ENCODE results near the gene CHST11. TPM values are rescaled to one million over a fixed set of nuclear protein-coding genes. Genes with fewer than 3 reads are reported as not detected.

Gene CHST11
- total and polyA plus RNA-seq, 2 of the 4 experiments (the other 2 are of a cell fraction), result 1.4 to 2.7 TPM

- Histone ChIP-seq H3K27ac (ENCODE audit: insufficient read depth, low read length) (no peak overlapping the region), H2BK5ac (ENCODE audit: low read depth, low read length, poor library complexity, severe bottlenecking) (no peak overlapping the region)
- POLR2A ChIA-PET (ENCODE audit: unreplicated experiment), result no interaction called here
These were observed 109.0 kb downstream of the CHST11 start for GRCh38 chr12:104565606-104566243.

More at GRCh38 chr12:104565606-104566243, 109.0 kb downstream of the CHST11 start:
- Histone ChIP-seq H3K18ac (ENCODE audit: low read depth, low read length) (no peak overlapping the region), H2AFZ (replicated peaks; ENCODE audit: low read length, poor library complexity) (no peak overlapping the region), H3K9me1 (ENCODE audit: insufficient read depth, low read length) (peaks cover 2% of the 10 kb centered on the region; the same call in 1 of the 2 replicates), H3K79me1 (ENCODE audit: low read depth in 1 of 2, low read length in 2 of 2) (no peaks in the 10 kb centered on the region), H3K4ac (ENCODE audit: low read depth, low read length) (no peak overlapping the region), H2BK20ac (ENCODE audit: low read depth, low read length) (no peak overlapping the region), H3K4me3 (ENCODE audit: insufficient read depth, low read depth, low read length) (no peak overlapping the region), H2BK120ac (ENCODE audit: low read depth, low read length) (no peak overlapping the region), H3K9ac (ENCODE audit: low read depth, low read length) (no peak overlapping the region), H3K9me3 (ENCODE audit: control insufficient read depth, insufficient read depth, low read length) (peaks cover 8% of the 10 kb centered on the region), H4K5ac (ENCODE audit: low read depth, low read length) (no peak overlapping the region), H3K4me1 (ENCODE audit: control insufficient read depth, insufficient read depth, low read length) (no peaks in the 10 kb centered on the region), H3K36me3 (ENCODE audit: control insufficient read depth, insufficient read depth, low read length) (no peaks in the 10 kb centered on the region), H2AK9ac (replicated peaks; ENCODE audit: low read depth, low read length, poor library complexity) (no peak overlapping the region), H3K27me3 (ENCODE audit: control insufficient read depth, insufficient read depth, low read length) (peaks cover 10% of the 10 kb centered on the region), H4K91ac (ENCODE audit: insufficient read depth, low read depth, low read length) (no peak overlapping the region), H2AK5ac (ENCODE audit: low read depth, low read length) (no peak overlapping the region), H2BK15ac (ENCODE audit: low read depth, low read length) (no peak overlapping the region), H3K4me2 (ENCODE audit: low read depth, low read length) (no peak overlapping the region), H3K14ac (replicated peaks; ENCODE audit: low read depth, low read length) (no peak overlapping the region), H4K8ac (ENCODE audit: low read depth in 2 of 2, low read length in 2 of 2) (no peak overlapping the region), H3K56ac (ENCODE audit: extremely low read depth, insufficient read depth, low read length) (no peak overlapping the region), H4K20me1 (ENCODE audit: insufficient read depth, low read length) (no peaks in the 10 kb centered on the region), H3K23ac (ENCODE audit: low read depth, low read length) (no peak overlapping the region)
- CTCF ChIA-PET, result no interaction called here
- in situ Hi-C loops (cut with MboI; ENCODE audit: low sequenced_read_pairs), result no loop called here
- intact Hi-C loops (cut with micrococcal nuclease), result no loop called here
- dilution Hi-C loops (cut with HindIII; ENCODE audit: low sequenced_read_pairs, unreplicated experiment), result no loop called here
- no peak for TF ChIP-seq SMC3 (IDR thresholded peaks at IDR 0.05; ENCODE audit: low read depth, low read length)
- no peak for TF ChIP-seq MAFK (IDR thresholded peaks at IDR 0.05; ENCODE audit: low read depth, low read length)
- TF ChIP-seq RFX5 (IDR thresholded peaks at IDR 0.05; ENCODE audit: low read depth, low read length), result no peak
- TF ChIP-seq RAD21 (IDR thresholded peaks at IDR 0.05; ENCODE audit: low read length), result no peak
- TF ChIP-seq ELK1 (IDR thresholded peaks at IDR 0.05; ENCODE audit: borderline replicate concordance, low read depth, low read length), result no peak
- no peak for TF ChIP-seq FOS (IDR thresholded peaks at IDR 0.05; ENCODE audit: low read depth, low read length)
- TF ChIP-seq MAZ (IDR thresholded peaks at IDR 0.05; ENCODE audit: borderline replicate concordance, low read depth, low read length), result no peak
- TF ChIP-seq CTCF (conservative IDR thresholded peaks at IDR 0.05; ENCODE audit: low read depth, low read length), result no peak
- no peak for TF ChIP-seq RCOR1 (IDR thresholded peaks at IDR 0.05; ENCODE audit: insufficient replicate concordance, low read length)
- TF ChIP-seq POLR2A (IDR thresholded peaks at IDR 0.05; ENCODE audit: low read depth, low read length), result no peak
- no peak for TF ChIP-seq USF2 (IDR thresholded peaks at IDR 0.05; ENCODE audit: low read depth, low read length)
- no peak for TF ChIP-seq CHD1 (IDR thresholded peaks at IDR 0.05; ENCODE audit: low read depth, low read length)
- no peak for TF ChIP-seq MXI1 (IDR thresholded peaks at IDR 0.05; ENCODE audit: borderline replicate concordance, low read depth, low read length)
- no peak for TF ChIP-seq NFE2L2 (IDR thresholded peaks at IDR 0.05; ENCODE audit: low read depth, low read length)
- no peak for TF ChIP-seq CEBPB (IDR thresholded peaks at IDR 0.05; ENCODE audit: low read depth, low read length)
- TF ChIP-seq BHLHE40 (IDR thresholded peaks at IDR 0.05; ENCODE audit: low read depth, low read length), result no peak
- ATAC-seq (ENCODE audit: low read depth) (no peak), DNase-seq (peak; percentile 33)
- 90% methylated on average over 6 of the region's 8 CpGs; no CpG with 5 or more reads in 1 of the 2 experiments for WGBS, 2 experiments (ENCODE audit: extremely low coverage in 2 of 2, insufficient read length in 1 of 2)
- no TSS peak for BruUV-seq (replicated peaks)
